Measurements from ENCODE around the gene LRRC19.

The LRRC19 gene

DNA sequence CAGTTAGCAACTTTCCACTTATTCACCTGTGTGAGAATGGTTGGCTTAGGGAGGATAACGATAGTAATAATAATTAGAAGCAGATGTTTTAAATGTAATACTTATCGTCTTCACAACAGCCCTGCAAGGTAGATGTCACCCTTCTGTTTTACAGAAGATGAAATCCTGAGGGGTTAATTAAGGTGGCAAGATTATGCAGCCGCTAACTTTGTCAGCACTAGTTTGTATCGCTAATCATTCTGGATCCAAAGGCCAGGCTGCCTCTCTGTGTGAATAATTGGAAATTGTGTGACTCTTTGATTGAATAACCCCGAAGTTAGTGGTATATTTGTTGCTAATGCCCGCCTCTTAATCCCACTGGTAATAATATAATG, 48.6 kb downstream of the LRRC19 start:
- Histone ChIP-seq H3K27ac (peak overlapping the region in 20 of 21 experiments; percentile 61 to 97 (median 85)), H3K4me3 (peak overlapping the region; percentile 36 to 60 (median 42))

DNA sequence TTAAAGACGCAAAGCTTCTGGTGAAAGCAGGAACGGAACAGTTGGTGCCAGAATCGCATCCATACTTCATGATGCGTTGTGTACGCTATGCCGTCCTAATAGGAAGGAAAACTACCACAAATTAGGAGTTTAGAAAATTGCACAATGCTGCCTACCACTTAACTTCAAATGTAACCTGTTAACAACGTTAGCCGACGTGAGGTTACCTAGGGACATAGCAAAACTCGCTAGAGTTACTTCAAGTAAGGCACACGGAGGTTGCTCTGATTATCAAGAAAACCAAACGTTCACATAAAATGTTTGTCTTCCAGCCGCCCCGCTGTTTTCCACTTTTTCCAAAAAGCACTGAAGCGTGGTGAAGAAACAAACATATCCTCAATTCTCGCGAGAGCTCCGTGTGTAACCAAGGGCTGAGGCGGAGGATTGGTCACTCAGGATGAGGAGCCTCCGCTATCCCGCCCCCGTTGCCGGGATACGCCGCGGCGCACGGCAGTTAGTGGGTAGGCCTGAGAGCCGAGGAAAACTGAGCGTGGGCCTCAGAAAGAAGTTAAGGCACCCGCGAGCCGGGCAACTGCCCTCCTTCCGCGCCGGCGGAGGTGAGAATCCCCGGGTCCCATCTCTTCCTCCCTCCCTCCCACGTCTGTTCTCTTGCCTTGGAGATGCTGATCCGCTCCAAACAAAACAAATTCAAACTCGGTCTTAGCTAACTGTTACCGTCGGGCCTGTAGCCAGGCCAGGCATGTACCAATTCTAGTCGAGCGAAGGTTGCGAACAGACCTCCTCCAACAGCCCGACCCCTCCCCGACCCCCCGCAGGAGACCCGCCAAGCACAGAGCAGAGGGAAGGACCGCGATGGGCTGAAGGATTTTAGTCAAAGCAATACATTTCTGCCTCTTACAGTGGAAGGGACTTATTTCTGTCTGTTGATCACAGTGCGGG, 49.3 kb downstream of the LRRC19 start, which contains the start of gene IFT74:
IFT74 (plus strand) TSS at position 492 of the 939 bp plus-strand sequence. CDS start 5,556 bp downstream, outside the sequence.
- H3K4me3 ChIP-seq: peak within 1 kb of the TSS; percentile 36 to 60 (median 42)
- H3K27ac ChIP-seq: peak within 1 kb of the TSS; percentile 53 to 97 (median 85)

DNA sequence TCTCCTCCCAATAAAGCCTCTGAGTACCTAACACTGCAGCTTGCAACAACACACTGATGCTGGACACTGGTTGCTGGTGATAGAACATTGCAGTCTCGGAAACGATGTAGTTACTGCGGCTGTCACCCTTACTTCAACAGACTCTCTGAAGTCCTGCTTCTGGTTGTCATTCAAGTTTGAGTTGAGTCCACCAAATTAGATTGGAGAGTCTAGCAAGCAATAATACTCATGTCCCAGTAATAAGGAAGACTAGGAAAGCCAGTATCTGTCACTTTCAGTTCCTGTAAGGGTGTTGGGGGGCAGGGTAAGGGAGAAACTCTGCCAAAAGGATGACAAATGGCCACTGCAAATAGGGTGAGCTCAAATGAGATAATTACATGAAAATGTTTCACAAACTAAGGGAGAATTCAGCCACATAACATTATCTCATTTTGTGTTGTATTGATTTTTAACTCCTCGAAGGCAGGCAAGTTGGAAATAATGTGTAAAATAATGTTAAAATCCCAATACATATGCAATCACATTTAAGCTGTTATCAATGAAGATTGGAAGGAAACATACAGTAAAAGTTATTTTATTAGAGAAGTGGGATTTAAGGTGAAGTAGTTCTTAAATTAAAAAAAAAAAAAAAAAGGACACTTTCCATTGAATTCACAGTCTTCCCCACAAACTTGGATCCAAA, 50.1 kb downstream of the LRRC19 start:
- H3K27ac ChIP-seq: peak overlapping the region; percentile 53 to 97 (median 84)

DNA sequence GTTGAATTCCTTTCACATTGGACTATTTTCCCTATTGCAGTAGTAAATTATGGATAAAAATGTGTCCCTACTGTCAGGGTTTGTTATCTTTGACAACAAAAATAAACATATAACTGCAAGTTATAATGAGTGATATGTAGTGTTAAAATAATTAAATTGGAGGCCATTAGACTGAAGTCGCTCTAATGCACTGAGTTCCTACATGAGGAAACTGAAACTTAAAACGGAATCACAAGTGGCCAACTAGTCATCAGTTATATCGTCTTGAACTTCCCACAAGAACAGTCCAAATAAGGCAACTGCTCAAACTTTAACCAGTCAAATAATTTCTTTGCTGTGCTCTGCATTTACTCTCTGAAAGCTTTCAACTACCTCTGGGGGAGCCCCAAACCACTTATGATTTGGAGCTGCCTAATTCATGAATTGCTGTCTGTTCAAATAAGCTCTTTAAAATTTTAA, 51.4 kb downstream of the LRRC19 start:
- no peak overlapping the region for H3K4me3 ChIP-seq
- H3K27ac ChIP-seq: peak overlapping the region in 4 of 21 experiments; percentile 18 to 97 (median 34)

More for the DNA sequence above, 50.1 kb downstream of the LRRC19 start:
- peak overlapping the region; percentile 36 to 60 (median 42) for H3K4me3 ChIP-seq

DNA sequence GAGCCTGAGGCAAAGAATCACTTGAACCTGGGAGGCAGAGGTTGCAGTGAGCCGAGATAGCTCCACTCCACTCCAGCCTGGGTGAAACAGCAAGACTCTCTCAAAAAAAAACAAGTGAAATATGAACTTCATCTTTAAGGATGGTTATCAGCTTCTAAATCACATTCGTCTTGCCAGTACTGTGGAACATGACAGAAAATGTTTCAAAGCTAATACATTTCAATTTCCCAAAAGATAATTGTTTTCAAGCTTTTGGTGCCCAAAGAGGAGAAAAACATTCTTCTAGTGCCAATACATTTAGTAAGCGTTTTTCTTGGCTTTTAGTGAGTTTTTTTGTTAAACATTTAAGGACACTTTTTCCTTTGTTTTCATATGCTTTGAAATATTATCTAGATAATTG, 53.7 kb downstream of the LRRC19 start:
- Histone ChIP-seq H3K4me3 (no peak overlapping the region), H3K27ac (no peak overlapping the region)

DNA sequence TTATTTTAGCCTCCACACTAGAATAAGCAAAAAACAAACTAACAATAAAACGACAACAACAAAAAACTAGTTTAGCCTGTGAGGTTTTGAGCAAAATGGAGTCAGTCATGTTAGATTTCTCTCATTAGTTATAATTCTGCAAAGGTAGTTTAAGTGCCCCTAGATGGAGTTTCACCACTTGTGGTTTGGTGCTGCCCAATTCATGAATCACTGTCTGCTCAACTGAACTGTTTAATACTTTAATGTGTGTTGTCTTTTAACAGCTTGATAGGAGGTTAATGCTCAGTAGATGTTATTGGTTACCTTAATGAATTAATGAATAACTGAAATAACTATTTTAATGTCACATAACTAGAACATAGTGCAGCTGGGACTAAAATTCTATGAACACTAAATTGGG, 55.0 kb downstream of the LRRC19 start:
- H3K4me3 ChIP-seq: no peak overlapping the region
- H3K27ac ChIP-seq: no peak overlapping the region

DNA sequence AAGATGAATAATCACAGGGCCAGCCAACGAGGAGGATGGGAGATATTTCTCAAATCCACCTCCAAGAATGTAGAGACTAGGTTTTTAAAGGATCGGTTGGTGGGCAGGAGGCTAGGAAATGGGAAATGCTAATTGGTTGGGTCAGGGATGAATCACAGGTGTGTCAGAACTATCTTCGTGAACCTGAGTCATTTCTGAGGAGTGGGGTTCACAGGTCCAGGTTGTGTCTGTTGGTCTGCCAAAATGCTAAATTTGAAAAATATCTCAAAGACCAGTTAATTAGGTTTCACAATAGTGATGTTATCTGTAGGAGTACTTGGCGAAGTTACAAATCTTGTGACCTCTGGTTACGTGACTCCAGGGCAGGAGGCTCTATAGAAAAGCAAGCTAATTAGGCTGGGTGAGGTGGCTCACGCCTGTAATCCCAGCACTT, 55.8 kb downstream of the LRRC19 start:
- Histone ChIP-seq H3K27ac (no peak overlapping the region), H3K4me3 (no peak overlapping the region)

DNA sequence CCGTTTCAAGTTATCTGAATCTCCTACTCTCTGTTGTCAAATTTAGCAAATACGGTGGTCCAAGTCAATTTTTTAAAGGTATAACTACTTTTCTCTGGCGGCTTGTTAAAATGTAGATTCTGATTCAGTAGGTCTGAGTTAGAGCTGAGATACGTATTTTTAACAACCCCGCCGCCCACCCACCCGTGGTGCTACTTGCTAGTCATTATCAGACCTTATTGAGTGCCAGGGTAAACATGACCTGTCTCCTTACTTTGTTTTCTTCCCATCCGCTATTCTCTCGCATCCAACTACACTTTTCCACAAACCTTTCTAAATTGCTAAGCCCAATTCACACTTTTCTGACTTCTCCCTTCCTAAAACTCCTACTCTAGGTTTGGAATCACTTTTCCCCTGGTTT, 57.7 kb downstream of the LRRC19 start:
- H3K4me3 ChIP-seq: peak overlapping the region; percentile 74 to 99 (median 83)
- H3K27ac ChIP-seq: peak overlapping the region in 20 of 21 experiments; percentile 94 to 100 (median 98)

DNA sequence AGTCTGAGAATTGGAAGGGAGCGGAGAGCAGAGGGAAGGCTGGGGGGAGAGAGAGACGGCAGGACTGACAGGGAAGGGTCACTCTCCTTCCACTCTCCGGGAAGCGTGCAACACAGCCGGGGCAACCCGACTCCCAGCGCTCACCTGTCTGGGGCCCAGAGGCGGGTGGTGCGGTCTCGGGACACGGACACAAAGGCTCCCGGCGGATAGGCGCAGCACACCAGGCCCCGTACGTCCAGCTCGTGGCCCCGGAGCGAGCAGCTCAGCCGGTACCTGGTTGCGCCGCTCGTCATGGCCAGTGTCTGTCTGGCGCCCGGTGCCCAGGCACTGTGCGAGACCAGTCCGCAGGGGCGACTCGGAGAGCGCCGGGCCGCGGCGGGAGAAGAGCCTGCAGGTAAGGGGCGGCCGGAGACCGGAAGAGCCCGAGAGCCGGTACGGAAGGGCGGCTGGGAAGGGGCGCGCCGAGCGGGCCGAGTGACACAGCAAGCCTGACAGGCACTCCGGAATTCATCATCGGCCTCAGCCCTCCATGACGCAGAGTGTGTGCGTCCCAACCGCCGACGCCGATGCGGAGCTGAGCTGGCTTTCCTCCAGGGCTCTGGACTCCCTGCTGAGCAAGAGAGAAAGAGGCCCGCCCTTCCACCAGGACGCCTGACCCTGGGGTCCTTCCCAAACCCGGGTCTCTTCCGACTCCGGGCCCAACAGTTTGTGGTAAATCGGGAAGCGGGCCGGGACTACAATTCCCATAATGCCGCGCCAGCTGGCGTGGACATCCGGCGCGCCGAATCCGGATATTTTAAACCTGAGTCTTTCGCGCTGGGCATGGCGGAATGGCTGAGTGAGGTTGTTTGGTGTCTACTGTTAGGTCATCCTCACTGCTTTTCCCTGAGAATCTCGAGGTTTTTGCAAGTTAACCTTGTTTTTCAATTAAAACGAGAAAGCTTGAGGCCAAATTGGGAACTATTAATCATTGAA, 58.4 kb downstream of the LRRC19 start, which contains the start of gene PLAA:
PLAA (minus strand) TSS at position 490 of the 975 bp plus-strand sequence; CDS start at position 293, 197 bp downstream.
- H3K27ac ChIP-seq: peak within 1 kb of the TSS; percentile 94 to 100 (median 98)
- peak within 1 kb of the TSS; percentile 74 to 99 (median 83) for H3K4me3 ChIP-seq

DNA sequence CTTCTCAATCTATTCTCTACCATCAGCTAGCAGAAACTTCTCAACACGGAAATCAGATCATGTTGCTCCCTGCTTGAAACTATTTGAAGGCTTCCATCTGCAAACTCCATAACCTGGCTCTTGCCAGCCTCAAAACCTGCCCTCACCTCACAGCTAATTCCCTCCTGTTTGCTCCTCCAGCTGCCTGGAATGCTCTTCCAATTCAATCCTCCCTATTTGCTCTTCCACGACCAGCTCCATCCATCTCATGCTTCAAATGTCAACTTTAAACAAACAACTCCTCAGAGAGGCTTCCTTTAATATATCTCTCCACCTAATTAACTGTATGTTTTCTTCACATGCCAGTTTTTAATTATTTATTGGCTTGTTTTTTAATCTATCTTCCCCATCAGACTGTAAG, 59.9 kb downstream of the LRRC19 start:
- H3K4me3 ChIP-seq: peak overlapping the region in 4 of 7 experiments; percentile 74 to 91 (median 77)
- H3K27ac ChIP-seq: peak overlapping the region in 1 of 21 experiments; percentile 97
